Measurements from ENCODE around the gene RSPH1. TPM values are rescaled to one million over a fixed set of nuclear protein-coding genes. Genes with fewer than 3 reads are reported as not detected.

RSPH1 gene
- total RNA-seq, 6 experiments from 2014 or later = 0.18 to 0.55 (median 0.22) TPM; not detected in 1

- DNase-seq = peak in 1 of 3 donors; percentile 2
- intact Hi-C loops (cut with DNase I) = no loop called here
- no peaks in the 10 kb centered on the region for H3K9me3 ChIP-seq
- TF ChIP-seq POLR2A (IDR thresholded peaks at IDR 0.05) (no peak), CTCF (IDR thresholded peaks at IDR 0.05) (no peak)
- H3K36me3 ChIP-seq = no peaks in the 10 kb centered on the region
- ATAC-seq = no peak
- no peaks in the 10 kb centered on the region for H3K27me3 ChIP-seq
- WGBS (ENCODE audit: insufficient coverage, low coverage, low lambda C conversion rate, missing lambda C conversion rate) = 77% methylated on average over 4 of the region's 5 CpGs
- H3K4me3 ChIP-seq = no peak overlapping the region
- H3K4me1 ChIP-seq = peaks cover 0 to 41% (median 19%) of the 10 kb centered on the region in 4 donors
- no peak overlapping the region for H3K27ac ChIP-seq
These were observed 34.9 kb downstream of the RSPH1 start for GRCh38 chr21:42461185-42461520.

GRCh38 chr21:42460391-42461184 is 35.4 kb downstream of the RSPH1 start:
- Histone ChIP-seq H3K27ac (no peak overlapping the region), H3K4me1 (peaks cover 0 to 37% (median 17%) of the 10 kb centered on the region in 4 donors), H3K36me3 (no peaks in the 10 kb centered on the region), H3K27me3 (no peaks in the 10 kb centered on the region), H3K9me3 (no peaks in the 10 kb centered on the region), H3K4me3 (no peak overlapping the region)
- WGBS (ENCODE audit: insufficient coverage, low coverage, low lambda C conversion rate, missing lambda C conversion rate) = 80% methylated on average over 2 of the region's 14 CpGs
- DNase-seq = peak in 2 of 3 donors; percentile 40 to 43
- intact Hi-C loops (cut with DNase I) = no loop called here
- ATAC-seq = no peak
- TF ChIP-seq CTCF (IDR thresholded peaks at IDR 0.05) = no peak
- TF ChIP-seq POLR2A (IDR thresholded peaks at IDR 0.05) = no peak

- no peak overlapping the region for H3K27ac ChIP-seq
- no peak for TF ChIP-seq CTCF (IDR thresholded peaks at IDR 0.05)
- no peak for TF ChIP-seq POLR2A (IDR thresholded peaks at IDR 0.05)
- 74% methylated on average over 7 of the region's 11 CpGs for WGBS (ENCODE audit: insufficient coverage, low coverage, low lambda C conversion rate, missing lambda C conversion rate)
- no peaks in the 10 kb centered on the region for H3K27me3 ChIP-seq
- intact Hi-C loops (cut with DNase I) = no loop called here
- no peaks in the 10 kb centered on the region for H3K9me3 ChIP-seq
- no peak for ATAC-seq
- H3K4me1 ChIP-seq = peaks cover 0 to 28% (median 12%) of the 10 kb centered on the region in 4 donors
- H3K36me3 ChIP-seq = no peaks in the 10 kb centered on the region
- no peak overlapping the region for H3K4me3 ChIP-seq
- peak in 2 of 3 donors; percentile 11 to 35 for DNase-seq
These were observed 36.3 kb downstream of the RSPH1 start for GRCh38 chr21:42459546-42460215.

DNA sequence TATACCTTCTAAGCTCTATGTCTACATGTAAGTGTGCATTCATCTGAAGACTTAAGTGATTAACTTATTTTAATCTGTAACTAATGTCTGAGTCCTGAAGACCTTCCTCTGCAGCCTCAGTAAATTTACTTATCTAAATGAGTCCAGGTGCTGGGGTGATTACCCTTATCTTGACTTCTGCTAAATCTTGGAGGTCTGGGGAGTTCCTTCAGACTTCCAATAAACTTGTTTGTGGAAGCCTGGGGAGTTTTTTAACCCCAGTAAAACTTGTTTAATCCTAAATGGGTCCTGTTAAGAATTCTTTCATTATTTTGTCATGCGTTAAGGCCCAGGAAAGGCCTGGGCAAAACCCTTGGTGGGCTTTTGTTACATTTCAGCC is 37.0 kb downstream of the RSPH1 start:
- ATAC-seq = no peak
- Histone ChIP-seq H3K4me1 (peaks cover 0 to 22% (median 9%) of the 10 kb centered on the region in 4 donors), H3K36me3 (no peaks in the 10 kb centered on the region), H3K27me3 (no peaks in the 10 kb centered on the region), H3K9me3 (no peaks in the 10 kb centered on the region), H3K27ac (no peak overlapping the region), H3K4me3 (no peak overlapping the region)
- intact Hi-C loops (cut with DNase I) = no loop called here
- 83% methylated on average over 1 of the region's 1 CpG for WGBS (ENCODE audit: insufficient coverage, low coverage, low lambda C conversion rate, missing lambda C conversion rate)
- no peak for DNase-seq
- TF ChIP-seq CTCF (IDR thresholded peaks at IDR 0.05) = no peak
- TF ChIP-seq POLR2A (IDR thresholded peaks at IDR 0.05) = no peak
